Activated T-helper 1 cell treated with anti-CD3 and anti-CD28 coated beads, Interleukin-2, amount 50 U/mL, for 16 hours (primary cell): ENCODE data around the gene CENPV.

Source experiments
- DNase-seq, 2 donors: peaks; one replicate each; pipeline ENCODE4 v3.0.0-alpha.2; 2020; ENCODE audit warnings: low read depth in 1 of 2, low spot score in 1 of 2

CENPV gene

DNA sequence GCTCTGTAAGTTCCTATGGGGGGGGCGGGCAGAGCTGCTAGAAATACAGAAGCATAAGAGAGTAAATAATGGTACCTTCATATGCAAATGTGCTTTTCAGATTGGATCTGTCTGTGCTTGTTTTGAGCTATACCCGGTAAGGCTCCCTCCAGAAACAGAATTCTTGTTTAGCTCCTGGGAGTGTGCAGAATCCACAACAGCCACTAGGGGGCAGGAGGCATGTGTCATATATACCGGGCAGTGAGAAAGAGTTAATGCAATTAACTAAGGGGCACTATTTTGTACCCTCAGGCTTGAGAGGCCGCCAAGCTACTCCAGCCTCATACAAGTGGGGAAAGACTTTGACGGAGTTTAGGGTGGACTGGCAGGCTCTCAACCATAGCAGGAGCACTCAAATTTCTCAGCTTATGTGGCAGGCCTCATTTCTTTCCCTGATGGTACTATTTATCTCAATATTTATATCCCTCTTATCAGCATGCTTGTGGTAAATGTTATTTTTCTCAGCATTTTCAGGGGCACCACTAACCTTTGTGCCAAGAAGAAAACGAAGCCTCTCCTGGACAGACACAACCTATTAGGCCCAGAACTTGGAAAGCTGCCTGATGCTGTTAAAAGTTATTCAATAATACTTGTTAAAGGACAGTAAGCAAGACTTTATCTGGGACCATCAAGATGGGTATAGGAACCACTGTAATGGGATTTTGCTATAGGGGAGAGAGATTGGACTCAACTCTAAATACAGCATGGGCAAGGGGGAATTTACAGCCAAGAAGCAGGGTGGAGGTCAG lies 10.7 kb upstream of the CENPV start:
- peak; percentile 47 to 52 for DNase-seq

DNA sequence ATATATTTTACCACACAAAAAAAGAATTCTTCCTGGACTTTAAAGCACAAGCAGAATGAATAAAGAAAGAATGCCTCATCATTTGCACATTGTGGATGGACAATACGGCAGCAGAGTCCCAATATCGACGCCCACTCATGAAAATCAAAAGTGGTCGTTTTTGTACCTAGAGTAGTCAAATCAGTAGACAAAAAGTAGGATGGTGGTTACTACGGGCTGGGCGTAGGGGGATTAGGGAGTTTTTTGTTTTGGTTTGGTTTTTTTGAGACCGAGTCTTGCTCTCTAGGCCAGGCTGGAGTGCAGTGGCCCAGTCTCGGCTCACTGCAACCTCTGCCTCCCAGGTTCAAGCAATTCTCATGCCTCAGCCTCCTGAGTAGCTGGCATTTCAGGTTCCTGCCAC lies 8.6 kb upstream of the CENPV start:
- DNase-seq, result no peak

DNA sequence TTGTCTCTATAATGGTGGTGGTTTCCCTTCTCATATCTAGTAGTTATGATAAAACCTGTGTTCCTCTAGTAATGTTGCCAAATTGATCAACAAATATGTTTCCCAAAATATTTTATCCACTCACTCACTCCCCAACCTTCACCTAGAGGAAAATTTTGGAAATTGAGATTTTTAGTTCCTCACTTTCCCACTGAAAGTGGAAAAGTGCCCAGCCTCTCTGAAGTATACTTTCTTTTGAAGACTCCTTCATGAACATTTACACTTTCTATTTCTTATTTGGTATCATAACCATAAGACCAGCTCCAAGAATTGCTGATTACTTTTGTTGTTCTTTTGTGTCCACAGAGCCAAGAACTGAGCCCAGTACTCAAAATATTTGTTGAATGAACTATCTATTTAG lies 5.1 kb upstream of the CENPV start:
- no peak for DNase-seq

DNA sequence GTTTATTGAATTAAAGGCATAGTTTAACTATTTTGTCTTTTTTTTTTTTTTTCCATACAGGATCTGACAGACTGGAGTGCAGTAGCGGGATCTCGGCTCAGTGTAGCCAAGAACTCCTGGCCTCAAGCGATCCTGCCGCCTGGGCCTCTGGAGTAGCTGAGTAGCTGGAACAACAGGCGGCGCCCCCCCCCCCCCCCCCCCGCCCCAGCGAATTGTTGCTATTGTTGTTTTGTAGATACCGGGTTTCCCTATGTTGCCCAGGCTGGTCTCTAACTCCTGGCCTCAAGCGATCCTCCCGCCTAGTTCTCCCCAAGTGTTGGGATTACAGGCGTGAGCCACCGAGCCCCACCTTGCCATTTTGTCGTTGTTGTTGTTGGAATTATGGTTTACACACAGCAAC lies 1.3 kb upstream of the CENPV start:
- DNase-seq, result no peak

DNA sequence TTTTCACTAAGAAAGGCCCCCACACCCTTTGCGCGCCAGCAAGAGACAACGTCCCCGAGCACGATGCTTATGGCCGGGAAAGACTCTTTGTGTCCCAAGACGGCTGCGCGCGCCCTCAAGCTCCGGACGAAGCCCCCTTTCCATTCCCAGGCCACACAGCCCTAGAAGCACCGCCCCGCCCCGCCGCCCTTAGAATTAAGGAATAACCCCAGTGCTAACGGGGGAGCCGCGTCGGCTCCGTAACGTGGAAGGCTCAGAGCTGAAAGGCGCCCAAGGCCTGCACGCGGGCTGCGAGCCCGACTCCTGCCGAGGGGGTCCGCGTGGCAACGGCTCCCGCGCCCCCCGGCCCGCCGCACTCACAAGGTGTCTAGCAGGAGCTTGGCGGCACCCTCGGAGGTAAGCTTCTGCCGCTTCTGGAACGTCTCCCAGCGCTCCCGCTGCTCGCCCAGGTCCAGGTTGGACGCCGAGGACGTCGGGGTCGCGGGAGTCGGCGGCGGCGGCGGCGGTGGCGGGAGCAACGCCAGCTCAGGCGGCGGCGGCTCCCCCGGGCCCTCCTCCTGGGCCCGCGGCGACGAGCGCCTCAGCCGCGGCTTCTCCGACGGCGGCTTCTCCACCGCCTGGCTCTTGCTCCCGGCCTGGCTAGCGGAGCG lies 477 bp downstream of the CENPV start:
- peak in 1 of 2 donors; percentile 7 for DNase-seq

DNA sequence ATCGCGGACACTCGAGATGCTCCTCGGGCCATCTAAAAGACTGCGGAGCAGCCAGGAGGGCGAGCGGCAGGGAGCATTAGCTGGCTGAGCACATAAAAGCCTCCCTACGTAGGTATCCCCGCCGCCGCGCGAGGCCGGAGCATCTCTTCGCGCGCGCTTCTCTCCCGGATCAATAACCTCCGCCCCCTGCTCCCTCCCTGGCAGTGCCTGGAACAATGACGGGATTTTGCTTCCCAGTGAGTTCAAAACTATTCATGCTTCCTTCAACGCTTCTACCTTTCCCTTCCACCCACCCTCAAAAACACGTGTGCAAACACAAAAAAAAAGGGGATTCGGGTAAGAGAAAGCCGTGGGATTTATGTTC lies 984 bp downstream of the CENPV start:
- DNase-seq, result peak in 1 of 2 donors; percentile 5

DNA sequence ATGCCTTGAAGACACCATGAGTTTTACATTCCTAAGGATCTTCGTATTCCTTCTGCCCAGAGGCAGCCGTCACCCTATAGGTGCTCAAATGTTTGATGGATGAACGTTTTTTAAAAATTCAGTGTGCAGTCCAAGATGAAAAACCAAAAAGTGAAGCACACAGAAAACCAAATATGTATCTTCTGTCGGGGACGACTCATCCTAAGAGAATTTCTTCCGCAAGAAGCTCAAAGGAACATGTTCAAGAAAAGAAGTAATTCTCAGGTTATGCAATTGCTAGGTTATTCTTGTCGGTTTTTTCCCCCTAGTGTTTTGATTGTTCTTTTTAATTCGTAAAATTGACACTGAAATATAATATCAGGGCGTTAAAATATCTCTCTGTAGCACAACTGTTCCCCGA lies 1.4 kb downstream of the CENPV start:
- DNase-seq, result no peak

DNA sequence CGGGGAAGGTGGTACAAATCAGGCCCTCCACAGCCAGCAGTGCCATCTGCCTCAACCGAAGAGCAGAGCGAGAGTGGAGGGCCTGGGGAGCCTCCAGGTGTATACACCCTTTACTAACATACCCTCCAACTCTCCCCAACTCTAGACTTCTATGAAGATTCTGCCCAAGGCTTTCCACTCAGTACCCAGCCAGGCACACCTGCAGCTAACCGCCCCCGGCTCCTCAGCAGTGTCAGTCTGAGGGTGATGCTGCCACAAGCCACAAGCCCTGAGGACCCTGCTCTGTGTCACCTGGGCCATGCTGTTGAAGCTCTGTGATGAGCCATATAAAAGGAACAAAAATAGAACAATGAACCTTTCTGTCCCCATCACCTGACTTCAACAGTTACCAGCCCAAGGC lies 3.8 kb downstream of the CENPV start:
- DNase-seq, result no peak

DNA sequence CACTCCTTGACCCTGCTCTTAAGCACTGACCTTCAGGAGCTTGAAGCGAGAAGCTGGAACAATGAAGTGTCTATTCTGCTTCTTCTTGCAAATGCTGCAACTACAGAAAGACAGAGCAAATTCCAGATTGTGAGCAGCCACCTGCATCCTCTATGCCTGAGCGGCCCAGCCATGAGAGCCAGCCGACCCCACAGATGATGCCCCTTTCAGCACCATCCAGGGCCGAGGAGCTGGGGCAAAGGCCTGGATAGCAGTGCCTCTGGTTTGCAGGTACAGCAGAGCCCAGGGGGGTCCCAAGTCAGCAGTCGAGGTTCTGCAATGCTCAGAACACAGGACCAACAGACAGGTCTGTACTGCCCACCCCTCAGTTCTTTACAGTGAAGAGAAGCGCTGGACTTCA lies 4.7 kb downstream of the CENPV start:
- no peak for DNase-seq

DNA sequence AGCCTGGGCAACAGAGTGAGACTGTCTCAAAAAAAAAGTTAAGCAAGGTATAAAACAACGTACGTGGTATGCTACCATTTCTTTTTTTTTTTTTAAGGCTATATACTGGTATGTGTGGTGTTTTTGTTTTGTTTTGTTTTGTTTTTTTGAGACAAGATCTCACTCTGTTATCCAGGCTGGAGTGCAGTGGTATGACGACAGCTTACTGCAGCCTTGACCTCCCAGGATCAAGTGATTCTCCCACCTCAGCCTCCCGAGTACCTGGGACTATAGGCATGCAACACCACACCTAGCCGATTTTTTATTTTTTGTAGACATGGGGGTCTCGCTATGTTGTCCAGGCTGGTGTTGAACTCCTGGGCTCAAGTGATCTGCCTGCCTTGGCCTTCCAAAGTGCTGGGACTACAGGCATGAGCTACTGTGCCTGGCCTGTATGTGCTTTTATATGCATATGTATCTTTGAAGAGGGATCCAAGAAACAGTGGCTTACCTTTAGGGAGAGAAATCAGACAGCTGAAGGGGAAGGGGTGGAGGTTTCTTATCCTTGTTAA lies 6.5 kb downstream of the CENPV start:
- DNase-seq, result no peak

DNA sequence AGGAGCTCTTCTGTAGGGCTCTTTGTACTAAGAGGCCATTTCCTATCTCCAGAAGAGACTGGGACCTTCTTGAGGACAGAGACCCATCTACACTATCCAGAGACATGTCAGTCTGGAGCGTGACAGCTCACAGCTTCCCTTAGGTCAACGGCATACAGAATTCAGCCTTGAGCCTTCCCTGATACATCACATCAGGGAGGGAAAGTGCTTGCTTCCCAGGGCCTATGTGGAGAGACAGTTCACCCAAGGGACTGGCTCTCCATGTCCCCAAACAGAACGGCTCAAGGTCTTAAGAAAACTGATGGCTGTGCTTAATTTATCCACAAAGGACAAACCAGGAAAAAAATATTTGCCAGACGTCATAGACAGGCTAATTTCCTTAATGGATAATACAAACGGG lies 7.7 kb downstream of the CENPV start:
- no peak for DNase-seq

DNA sequence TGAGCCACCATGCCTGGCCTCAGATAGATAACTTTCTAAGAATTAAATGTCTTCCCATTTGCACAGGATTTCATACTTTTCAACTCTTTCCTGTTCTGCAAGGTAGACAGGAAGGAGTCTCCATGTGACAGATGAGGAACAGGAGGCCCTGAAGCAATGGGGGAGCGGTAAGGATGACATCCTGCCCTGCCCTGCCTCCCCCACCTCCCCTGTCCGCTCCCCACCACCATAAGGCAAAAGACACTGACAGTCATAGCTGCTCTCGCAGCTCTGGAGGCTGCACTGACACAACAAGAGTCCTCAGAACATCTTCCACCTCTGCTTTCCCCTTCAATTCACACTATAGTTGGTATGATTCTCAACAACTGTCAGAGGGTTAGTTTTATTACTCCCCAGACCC lies 9.7 kb downstream of the CENPV start:
- DNase-seq, result no peak

DNA sequence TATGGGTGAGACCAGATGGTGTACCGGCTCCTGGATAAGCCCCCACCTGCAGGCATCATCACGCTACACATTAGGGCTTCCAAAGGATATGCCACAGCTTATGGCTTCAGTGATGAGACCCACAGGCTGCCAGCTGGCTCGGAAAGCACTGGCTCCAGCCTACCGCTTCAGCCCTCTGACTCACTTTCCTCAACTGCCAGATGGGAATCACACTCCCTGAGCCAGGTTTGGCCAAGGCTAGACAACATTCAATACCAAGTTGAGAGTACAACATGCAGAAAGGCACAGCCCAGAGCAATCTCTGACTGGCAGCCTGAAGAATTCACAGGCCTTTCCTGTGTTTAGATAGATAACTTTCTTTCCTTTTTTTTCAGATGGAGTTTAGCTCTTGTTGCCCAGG lies 10.3 kb downstream of the CENPV start:
- no peak for DNase-seq

DNA sequence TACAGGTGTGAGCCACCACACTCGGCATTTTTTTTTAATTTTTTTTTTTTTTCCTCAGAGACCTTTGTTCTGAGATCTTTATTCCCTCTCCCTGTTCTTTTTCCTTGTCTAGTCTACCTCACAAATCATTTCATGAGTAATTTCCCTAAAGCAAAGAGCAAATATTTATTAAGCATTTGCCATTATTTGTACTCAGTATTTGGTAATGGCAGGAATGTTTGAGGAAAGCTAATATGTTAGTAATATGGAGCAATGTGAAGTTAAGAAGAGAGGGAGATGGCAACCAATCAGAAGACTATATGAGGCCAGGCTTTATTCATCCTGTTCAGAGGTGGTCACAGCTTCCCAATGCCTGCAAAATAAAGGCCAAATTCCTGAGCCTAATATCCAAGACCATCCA lies 13.3 kb downstream of the CENPV start:
- DNase-seq, result no peak

DNA sequence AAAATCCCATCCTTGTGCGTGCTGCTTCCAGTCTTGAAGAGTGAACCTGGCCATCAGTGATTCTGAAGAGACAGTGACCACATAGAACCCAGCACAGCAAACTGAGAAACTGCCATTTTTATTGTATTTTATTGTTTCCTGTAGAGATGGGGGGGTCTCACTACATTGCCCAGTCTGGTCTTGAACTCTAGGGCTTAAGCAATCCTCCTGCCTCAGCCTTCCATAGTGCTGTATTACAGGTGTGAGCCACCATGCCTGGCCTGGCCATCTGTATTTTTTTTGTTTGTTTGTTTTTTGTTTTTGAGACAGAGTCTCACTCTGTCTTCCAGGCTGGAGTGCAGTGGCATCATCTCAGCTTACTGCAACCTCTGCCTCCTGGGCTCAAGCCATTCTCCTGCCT lies 13.9 kb downstream of the CENPV start:
- no peak for DNase-seq

DNA sequence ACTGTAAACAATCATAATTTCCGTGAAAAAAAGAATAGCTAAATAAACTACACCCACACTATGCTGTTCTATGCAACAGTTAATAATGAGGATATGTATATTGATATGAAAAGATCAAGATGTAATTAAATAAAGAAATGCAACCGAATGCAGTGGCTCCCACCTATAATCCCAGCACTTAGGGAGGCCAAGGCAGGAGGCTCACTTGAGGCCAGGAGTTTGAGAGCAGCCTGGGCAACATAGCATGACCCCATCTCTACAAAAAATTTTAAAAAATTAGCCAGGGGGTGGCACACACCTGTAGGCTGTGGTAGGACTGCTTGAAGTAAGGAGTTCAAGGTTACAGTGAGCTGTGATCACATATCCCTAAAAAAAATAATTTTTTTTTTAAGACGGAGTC lies 14.9 kb downstream of the CENPV start:
- no peak for DNase-seq

DNA sequence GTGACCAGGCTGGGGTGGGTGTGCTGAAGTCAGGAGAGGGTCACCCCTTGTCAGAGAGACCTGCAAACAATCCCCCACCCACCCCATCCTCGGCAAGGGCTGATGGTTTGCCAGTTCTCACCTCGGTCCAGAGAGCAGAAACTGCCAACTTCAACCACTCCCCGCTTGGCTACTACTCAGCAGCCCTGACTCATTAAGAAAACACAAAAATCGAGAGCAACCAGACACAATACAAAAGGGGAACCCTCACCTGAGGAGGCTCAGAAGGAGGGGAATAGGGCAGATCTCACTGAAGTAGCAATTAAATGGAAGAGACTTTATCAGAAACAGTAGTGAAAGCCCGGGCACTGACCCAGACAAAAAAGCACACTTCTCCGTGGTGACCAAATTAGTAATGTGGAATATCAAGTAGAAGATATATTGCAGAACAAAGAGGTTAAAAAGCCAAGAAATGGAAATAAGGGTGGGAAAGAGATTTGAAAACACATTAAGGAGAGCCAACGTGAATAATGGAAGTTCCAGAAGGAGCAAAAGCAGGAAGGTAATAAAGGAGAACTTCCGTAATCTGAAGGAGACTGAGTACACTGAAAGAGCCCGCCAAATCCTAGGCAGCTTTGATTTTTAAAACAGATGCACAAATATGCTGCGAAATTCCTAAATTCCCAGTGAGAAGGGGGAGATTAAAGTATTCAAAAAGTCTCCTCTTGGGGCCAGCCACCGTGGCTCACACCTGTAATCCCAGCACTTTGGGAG lies 23.6 kb downstream of the CENPV start:
- DNase-seq, result no peak

DNA sequence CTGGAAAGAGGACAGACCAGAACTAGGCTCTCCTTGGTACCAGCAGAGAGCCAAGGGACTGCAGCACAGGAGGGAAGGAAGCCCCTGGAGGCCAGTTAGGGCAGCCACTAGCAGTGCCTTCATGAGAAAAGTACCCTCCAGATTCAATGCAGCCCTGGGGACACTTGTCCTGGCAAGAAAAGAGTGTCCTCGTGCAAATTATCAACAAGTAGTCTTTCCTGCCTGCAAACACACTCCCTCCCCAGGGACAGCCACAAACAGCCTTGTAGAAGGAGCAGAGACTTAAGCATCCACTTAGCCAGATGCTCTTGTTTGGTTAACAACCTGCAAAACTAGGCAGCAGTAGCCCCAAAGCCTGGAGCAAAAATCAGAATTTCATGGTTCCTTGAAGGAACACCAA lies 24.3 kb downstream of the CENPV start:
- DNase-seq, result no peak

DNA sequence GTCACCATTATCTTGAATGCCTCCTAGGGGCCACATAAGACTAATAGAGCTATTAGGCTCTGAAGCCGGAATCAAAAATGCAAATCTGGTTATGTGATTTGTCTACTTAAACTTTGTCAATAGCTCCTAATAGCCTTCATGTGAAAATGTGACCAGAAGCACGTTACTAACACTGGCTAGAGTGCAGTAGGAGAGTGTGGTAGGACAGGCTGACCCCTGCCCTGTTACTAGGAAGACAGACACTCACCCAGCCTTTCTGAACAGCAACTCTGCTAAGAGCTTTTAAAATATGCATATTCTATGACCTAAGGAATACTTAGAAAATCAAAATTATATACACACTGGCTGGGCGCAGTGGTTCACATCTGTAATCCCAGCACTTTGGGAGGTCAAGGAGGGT lies 26.3 kb downstream of the CENPV start:
- DNase-seq, result no peak

DNA sequence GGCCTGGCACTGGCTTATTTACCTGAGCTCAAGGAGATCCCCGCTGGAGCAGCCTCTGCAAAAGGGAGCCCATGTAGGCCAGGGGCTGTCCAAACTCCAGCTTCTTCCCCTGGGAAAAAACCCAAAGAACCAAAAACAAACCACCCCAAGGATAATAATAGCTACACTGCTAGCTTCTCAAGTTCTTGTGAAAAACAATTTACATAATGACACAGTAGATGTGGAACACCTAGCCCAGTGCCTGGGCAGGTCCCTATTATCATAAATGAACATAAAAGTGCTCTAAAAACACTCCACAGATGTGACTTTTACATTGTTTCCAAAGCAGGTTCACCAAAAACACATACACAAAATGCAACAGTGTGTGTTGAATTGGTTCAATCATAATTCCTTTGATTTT lies 27.3 kb downstream of the CENPV start:
- no peak for DNase-seq

DNA sequence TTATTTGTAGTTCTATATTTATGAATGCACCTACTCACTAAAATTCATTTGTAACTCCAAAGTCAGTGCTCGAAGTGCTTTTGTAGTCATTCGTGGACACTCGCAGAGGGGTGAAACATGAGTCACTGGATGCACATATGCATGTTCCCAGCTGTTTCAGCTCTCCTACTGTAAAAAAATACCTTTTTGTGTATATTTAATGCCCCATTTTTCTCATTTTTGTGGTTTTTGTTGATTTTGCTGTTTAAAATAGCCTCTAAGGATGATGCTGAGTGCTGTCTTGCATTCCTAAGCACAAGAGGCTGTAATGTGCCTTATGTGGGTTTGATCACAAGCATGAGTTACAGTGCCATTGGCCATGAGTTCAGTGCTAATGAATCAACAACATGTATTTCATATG lies 30.6 kb downstream of the CENPV start:
- no peak for DNase-seq

DNA sequence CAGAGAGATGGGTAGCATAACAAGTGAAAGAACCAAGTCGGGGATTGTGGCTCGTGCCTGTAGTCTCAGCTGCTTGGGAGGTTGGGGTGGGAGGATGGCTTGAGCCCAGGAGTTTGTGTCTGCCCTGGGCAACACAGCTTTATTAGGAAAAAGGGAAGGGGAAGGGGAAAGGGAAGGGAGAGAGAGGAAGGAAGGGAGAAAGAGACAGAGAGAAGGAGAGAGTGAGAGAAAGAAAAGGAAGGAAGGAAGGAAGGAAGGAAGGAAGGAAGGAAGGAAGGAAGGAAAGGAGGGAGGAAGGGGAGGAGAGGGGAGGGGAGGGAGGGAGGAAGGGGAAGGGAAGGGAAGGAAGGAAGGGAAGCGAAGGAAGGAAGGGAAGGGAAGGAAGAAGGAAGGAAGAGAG lies 33.3 kb downstream of the CENPV start:
- DNase-seq, result no peak
